Hepatocyte (in vitro differentiated cells): Measurements from ENCODE around the gene DISC1. TPM values are rescaled to one million over a fixed set of nuclear protein-coding genes. Genes with fewer than 3 reads are reported as not detected.
A peak's percentile ranks its signal among the peaks of the same experiment; 100 is the strongest.

Source experiments
- DNase-seq: peaks from one replicate; pipeline ENCODE4 v3.0.0-alpha.2; 2016; ENCODE audit warnings: low spot score
- H2AFZ ChIP-seq: fragments of 200-600 bp; sonication (generic); 2 replicates; pipeline ENCODE4 v1.6.0; 2016; ENCODE audit warnings: antibody characterized with exemption, mild to moderate bottlenecking
- H3K27ac ChIP-seq: fragments of 200-600 bp; sonication (generic); 2 replicates; pipeline ENCODE4 v1.5.1; 2016; ENCODE audit warnings: mild to moderate bottlenecking
- H3K27me3 ChIP-seq: fragments of 200-600 bp; sonication (generic); 2 replicates; pipeline ENCODE4 v1.6.1; 2016
- H3K36me3 ChIP-seq: fragments of 200-600 bp; sonication (generic); replicated peaks from 2 replicates; pipeline ENCODE4 v1.5.1; 2016; ENCODE audit warnings: low read depth; ENCODE audit not compliant: insufficient read depth
- H3K4me1 ChIP-seq: fragments of 200-600 bp; sonication (generic); 2 replicates; pipeline ENCODE4 v1.5.1; 2016; ENCODE audit warnings: mild to moderate bottlenecking, moderate library complexity; ENCODE audit not compliant: insufficient read depth
- H3K4me2 ChIP-seq: fragments of 200-600 bp; sonication (generic); 2 replicates; pipeline ENCODE4 v1.6.0; 2016
- H3K4me3 ChIP-seq: fragments of 200-600 bp; sonication (generic); 2 replicates; pipeline ENCODE4 v1.5.1; 2016; ENCODE audit warnings: mild to moderate bottlenecking
- H3K79me2 ChIP-seq: fragments of 200-600 bp; sonication (generic); 2 replicates; pipeline ENCODE4 v1.6.0; 2017; ENCODE audit warnings: mild to moderate bottlenecking
- H3K9me2 ChIP-seq: fragments of 200-600 bp; sonication (generic); replicated peaks from 2 replicates; pipeline ENCODE4 v1.6.0; 2017; ENCODE audit warnings: mild to moderate bottlenecking; ENCODE audit not compliant: insufficient read depth
- H3K9me3 ChIP-seq: fragments of 200-600 bp; sonication (generic); 2 replicates; pipeline ENCODE4 v1.5.1; 2016; ENCODE audit warnings: low read depth, mild to moderate bottlenecking
- H4K20me1 ChIP-seq: fragments of 200-600 bp; sonication (generic); 2 replicates; pipeline ENCODE4 v1.6.0; 2016; ENCODE audit warnings: mild to moderate bottlenecking; ENCODE audit not compliant: insufficient read depth, poor library complexity, severe bottlenecking
- EZH2 ChIP-seq: fragments of 200-600 bp; sonication (generic); IDR thresholded peaks from 2 replicates; pipeline ENCODE4 v1.6.1; 2016; ENCODE audit warnings: antibody characterized with exemption, mild to moderate bottlenecking, borderline replicate concordance
- EZH2phosphoT487 ChIP-seq: fragments of 200-600 bp; sonication (generic); IDR thresholded peaks from one replicate; pipeline ENCODE4 v1.6.1; 2018; ENCODE audit warnings: antibody characterized with exemption, mild to moderate bottlenecking, low read depth, moderate library complexity; ENCODE audit not compliant: unreplicated experiment, severe bottlenecking
- WGBS: methylation state at CpG from one replicate; pipeline ENCODE4 v1.1.6; 2016; ENCODE audit warnings: low lambda C conversion rate; ENCODE audit errors: missing lambda C conversion rate; 5-methylcytosine and 5-hydroxymethylcytosine counted together
- polyA plus RNA-seq: library from polyadenylated mRNA; unstranded; fragments of >200 nt; fragmentation: Nextera tagmentation; extraction: Ambion mirVana; gene quantifications from 2 replicates; pipeline ENCODE4 v1.2.1, GENCODE V29; 2016
- total RNA-seq: library from RNA; depleted of rRNA; stranded (reverse); fragments of >200 nt; gene quantifications from 2 replicates; pipeline ENCODE4 v1.2.3, GENCODE V29; 2014
- TF ChIP-seq, protein P1 (sequence below): fragments of 200-600 bp; sonication (generic); IDR thresholded peaks from 2 replicates; pipeline ENCODE4 v1.5.1; 2016; ENCODE audit warnings: antibody characterized with exemption, mild to moderate bottlenecking; ENCODE audit not compliant: poor library complexity

Gene DISC1
- total and polyA plus RNA-seq, 2 experiments from 2014 or later, result 3.0 to 4.7 TPM

DNA sequence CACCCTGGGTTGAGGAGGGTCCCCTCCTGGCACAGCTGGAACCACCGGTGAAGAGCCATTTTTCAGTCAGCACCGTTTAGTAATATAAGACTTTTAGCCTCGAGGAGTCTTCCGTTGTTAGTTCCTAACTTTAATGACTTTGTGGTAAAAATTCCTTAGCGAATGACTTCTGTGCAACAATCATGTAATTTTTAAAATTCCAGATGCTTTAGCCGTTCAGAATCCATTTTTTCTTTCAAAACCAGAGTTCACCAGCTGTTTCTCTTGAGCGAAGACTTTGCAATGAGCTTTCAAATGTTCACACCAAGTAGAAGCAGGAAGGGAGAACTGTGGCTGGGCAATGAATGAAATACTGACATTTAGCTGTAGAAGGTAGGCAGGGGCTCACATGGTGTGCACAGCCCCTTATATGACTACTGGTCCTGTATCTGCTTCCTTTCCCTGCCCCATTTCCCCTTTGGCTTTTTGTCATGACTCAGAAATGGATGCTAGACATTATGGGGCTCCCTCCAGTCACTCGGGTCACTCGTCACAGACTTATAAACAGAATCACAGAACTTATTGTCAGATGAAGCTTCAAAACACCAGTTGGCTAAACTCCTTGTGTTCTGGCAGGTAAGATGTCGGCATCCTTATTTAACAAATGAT, 4.1 kb downstream of the DISC1 start:
- Histone ChIP-seq H3K9me3 (no peaks in the 10 kb centered on the region), H3K9me2 (no peaks in the 10 kb centered on the region), H3K27ac (no peak overlapping the region), H4K20me1 (no peaks in the 10 kb centered on the region), H2AFZ (no peak overlapping the region), H3K4me3 (no peak overlapping the region), H3K36me3 (no peaks in the 10 kb centered on the region), H3K4me2 (no peak overlapping the region), H3K4me1 (peaks cover 15% of the 10 kb centered on the region), H3K79me2 (no peaks in the 10 kb centered on the region), H3K27me3 (no peaks in the 10 kb centered on the region)
- no peak for DNase-seq
- 67% methylated on average over 10 of the region's 10 CpGs for WGBS
- TF ChIP-seq EZH2 (no peak), EZH2phosphoT487 (no peak)
- TF ChIP-seq, protein P1, sequence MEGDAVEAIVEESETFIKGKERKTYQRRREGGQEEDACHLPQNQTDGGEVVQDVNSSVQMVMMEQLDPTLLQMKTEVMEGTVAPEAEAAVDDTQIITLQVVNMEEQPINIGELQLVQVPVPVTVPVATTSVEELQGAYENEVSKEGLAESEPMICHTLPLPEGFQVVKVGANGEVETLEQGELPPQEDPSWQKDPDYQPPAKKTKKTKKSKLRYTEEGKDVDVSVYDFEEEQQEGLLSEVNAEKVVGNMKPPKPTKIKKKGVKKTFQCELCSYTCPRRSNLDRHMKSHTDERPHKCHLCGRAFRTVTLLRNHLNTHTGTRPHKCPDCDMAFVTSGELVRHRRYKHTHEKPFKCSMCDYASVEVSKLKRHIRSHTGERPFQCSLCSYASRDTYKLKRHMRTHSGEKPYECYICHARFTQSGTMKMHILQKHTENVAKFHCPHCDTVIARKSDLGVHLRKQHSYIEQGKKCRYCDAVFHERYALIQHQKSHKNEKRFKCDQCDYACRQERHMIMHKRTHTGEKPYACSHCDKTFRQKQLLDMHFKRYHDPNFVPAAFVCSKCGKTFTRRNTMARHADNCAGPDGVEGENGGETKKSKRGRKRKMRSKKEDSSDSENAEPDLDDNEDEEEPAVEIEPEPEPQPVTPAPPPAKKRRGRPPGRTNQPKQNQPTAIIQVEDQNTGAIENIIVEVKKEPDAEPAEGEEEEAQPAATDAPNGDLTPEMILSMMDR, result no peak

DNA sequence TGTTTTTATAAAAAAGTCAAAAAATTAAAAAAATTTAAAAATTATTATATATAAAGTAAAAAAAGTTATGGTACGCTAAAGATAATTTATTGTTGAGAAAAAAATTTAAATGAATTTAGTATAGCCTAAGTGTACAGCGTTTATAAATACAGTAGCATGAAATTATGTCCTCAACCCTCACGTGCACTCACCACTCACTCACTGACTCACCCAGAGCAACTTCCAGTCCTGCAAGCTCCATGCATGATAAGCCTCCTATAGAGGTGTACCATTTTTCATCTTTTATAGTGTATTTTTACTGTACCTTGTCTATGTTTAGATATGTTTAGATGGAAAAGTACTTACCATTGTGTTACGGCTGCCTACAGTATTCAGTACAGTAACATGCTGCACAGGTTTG, 5.1 kb downstream of the DISC1 start:
- H3K9me3 ChIP-seq, result no peaks in the 10 kb centered on the region
- no peak overlapping the region for H2AFZ ChIP-seq
- 92% methylated on average over 4 of the region's 4 CpGs for WGBS
- no peak overlapping the region for H3K4me3 ChIP-seq
- H4K20me1 ChIP-seq, result no peaks in the 10 kb centered on the region
- no peaks in the 10 kb centered on the region for H3K9me2 ChIP-seq
- H3K27ac ChIP-seq, result no peak overlapping the region
- no peak for DNase-seq
- H3K36me3 ChIP-seq, result no peaks in the 10 kb centered on the region
- peaks cover 15% of the 10 kb centered on the region for H3K4me1 ChIP-seq
- no peak overlapping the region for H3K4me2 ChIP-seq
- TF ChIP-seq EZH2phosphoT487 (no peak), EZH2 (no peak)
- H3K79me2 ChIP-seq, result no peaks in the 10 kb centered on the region
- no peaks in the 10 kb centered on the region for H3K27me3 ChIP-seq

DNA sequence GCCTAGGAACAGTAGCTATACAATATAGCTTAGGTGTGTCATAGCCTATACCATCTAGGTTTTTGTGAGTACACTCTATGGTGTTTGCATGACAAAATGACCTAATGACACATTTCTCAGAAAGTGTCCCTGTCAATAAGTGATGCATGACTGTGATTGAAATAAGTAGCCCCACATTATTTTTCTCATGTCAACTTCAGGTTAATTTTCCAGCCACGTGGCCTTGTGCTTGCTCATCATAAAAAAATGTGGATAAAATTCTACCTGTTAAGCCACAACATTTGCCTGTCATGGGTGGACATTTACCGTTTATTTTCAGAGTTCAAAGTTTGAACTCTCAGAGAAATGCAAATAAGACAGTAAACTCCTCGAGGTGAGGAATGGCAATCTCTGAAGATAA, 5.5 kb downstream of the DISC1 start:
- no peak overlapping the region for H2AFZ ChIP-seq
- TF ChIP-seq, protein P1, result no peak
- TF ChIP-seq EZH2phosphoT487, result no peak
- no peak for TF ChIP-seq EZH2
- peaks cover 15% of the 10 kb centered on the region for H3K4me1 ChIP-seq
- H3K4me3 ChIP-seq, result no peak overlapping the region
- no peaks in the 10 kb centered on the region for H4K20me1 ChIP-seq
- H3K9me3 ChIP-seq, result no peaks in the 10 kb centered on the region
- no peak for DNase-seq
- H3K9me2 ChIP-seq, result no peaks in the 10 kb centered on the region
- no peaks in the 10 kb centered on the region for H3K27me3 ChIP-seq
- H3K79me2 ChIP-seq, result no peaks in the 10 kb centered on the region
- H3K27ac ChIP-seq, result no peak overlapping the region
- 57% methylated on average over 3 of the region's 3 CpGs for WGBS
- peak overlapping the region; percentile 4 for H3K4me2 ChIP-seq
- no peaks in the 10 kb centered on the region for H3K36me3 ChIP-seq

DNA sequence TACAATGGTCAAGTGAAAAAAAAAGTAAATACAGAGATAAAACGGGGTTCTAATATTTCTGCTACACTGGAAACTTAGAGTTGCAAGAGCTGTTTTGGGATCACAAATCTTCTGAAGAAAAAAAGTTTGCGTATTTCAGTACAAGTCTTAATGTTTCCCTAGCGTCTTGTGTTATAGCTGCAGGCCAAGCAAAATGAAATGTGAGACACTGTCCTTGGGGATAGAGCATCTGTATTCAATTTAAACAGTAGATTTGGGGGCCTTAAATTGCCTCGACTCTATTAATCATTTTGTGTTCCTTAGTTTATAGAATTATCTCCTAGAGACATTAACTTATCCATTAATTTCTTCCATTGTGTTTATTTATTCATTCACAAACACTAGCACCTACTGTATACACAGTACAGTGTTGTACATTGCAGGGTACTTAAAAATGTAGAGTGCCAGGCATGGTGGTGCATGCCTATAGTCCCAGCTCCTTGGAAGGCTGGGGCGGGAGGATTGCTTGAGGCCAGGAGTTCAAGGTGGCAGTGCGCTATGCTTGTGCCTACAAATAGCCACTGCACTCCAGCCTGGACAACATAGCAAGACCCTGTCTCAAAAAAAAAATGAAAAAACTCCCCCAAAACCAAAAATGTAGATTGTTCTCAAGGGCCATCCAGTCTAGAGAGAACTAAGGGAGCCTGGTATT, 7.9 kb downstream of the DISC1 start:
- Histone ChIP-seq H3K9me2 (no peaks in the 10 kb centered on the region), H3K9me3 (no peaks in the 10 kb centered on the region), H3K4me2 (no peak overlapping the region), H3K79me2 (no peaks in the 10 kb centered on the region), H3K4me1 (no peaks in the 10 kb centered on the region), H3K27me3 (no peaks in the 10 kb centered on the region), H4K20me1 (no peaks in the 10 kb centered on the region), H3K36me3 (no peaks in the 10 kb centered on the region), H2AFZ (no peak overlapping the region), H3K27ac (no peak overlapping the region), H3K4me3 (no peak overlapping the region)
- no peak for TF ChIP-seq EZH2phosphoT487
- TF ChIP-seq, protein P1, result no peak
- no peak for TF ChIP-seq EZH2
- 71% methylated on average over 6 of the region's 6 CpGs for WGBS
- no peak for DNase-seq
